ENCODE measurements around the gene MIB1.

- TF ChIP-seq POLR2A (IDR thresholded peaks at IDR 0.05; ENCODE audit: borderline replicate concordance, extremely low read depth, insufficient read depth, insufficient read length) (no peak), EZH2 (IDR thresholded peaks at IDR 0.05) (no peak), EGR1 (IDR thresholded peaks at IDR 0.05; ENCODE audit: low read depth) (no peak), CTCF (IDR thresholded peaks at IDR 0.05 in 2 of 3, conservative IDR thresholded peaks at IDR 0.05 in 1 of 3; ENCODE audit: borderline replicate concordance in 1 of 3, insufficient read depth in 1 of 3, low read depth in 2 of 3, low read length in 2 of 3) (no peak), RAD21 (IDR thresholded peaks at IDR 0.05; ENCODE audit: low read depth) (no peak), EZH2phosphoT487 (IDR thresholded peaks at IDR 0.05; ENCODE audit: borderline replicate concordance) (no peak), ZNF274 (IDR thresholded peaks at IDR 0.05; ENCODE audit: low read depth, low read length) (no peak), ZBTB33 (IDR thresholded peaks at IDR 0.05; ENCODE audit: extremely low read depth, insufficient replicate concordance, low read length) (no peak), CEBPB (IDR thresholded peaks at IDR 0.05; ENCODE audit: low read depth) (no peak)
Measured at GRCh38 chr18:21693322-21693721, 47.3 kb upstream of the MIB1 start.

All from HCT116 (cell line).